ENCODE measurements around the gene ROBO1.

DNA sequence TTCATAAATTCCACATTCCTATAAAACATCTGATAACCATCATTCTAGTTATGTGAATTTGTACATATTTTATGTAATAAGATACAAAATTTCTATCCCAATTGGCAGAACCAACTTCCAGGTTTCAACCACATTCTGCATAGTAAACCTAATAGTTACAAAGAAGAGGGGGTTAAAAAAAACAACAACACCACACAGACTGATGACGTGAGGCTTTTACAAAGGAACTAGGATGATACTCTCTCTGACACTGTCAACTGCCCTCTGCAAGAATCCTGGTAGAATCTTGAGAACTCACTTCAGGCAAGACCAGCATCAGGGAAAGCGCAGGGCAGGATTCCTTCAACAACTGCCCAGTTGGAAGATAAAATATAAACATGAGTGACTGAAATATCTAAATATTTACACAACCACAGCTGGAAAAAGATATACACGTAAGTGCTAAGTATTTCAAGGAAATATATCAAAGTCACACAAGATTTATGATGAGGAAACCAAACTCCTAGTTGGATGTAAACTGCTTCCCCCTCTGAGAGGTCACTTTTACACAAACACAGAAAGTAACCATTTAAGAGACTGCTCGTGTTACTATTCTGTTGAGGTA is 816.4 kb downstream of the ROBO1 start:
- TF ChIP-seq, protein P1, sequence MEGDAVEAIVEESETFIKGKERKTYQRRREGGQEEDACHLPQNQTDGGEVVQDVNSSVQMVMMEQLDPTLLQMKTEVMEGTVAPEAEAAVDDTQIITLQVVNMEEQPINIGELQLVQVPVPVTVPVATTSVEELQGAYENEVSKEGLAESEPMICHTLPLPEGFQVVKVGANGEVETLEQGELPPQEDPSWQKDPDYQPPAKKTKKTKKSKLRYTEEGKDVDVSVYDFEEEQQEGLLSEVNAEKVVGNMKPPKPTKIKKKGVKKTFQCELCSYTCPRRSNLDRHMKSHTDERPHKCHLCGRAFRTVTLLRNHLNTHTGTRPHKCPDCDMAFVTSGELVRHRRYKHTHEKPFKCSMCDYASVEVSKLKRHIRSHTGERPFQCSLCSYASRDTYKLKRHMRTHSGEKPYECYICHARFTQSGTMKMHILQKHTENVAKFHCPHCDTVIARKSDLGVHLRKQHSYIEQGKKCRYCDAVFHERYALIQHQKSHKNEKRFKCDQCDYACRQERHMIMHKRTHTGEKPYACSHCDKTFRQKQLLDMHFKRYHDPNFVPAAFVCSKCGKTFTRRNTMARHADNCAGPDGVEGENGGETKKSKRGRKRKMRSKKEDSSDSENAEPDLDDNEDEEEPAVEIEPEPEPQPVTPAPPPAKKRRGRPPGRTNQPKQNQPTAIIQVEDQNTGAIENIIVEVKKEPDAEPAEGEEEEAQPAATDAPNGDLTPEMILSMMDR (IDR thresholded peaks at IDR 0.05; ENCODE audit: low read length): no peak
- TF ChIP-seq EZH2 (optimal IDR thresholded peaks at IDR 0.05; ENCODE audit: low read depth, low read length): no peak

Measured in MM.1S (cell line).